ENCODE results near the gene SLC5A6. TPM values are rescaled to one million over a fixed set of nuclear protein-coding genes. Genes with fewer than 3 reads are reported as not detected.

SLC5A6 gene
- total RNA-seq, 1 experiment from 2014 or later: 111 TPM

GRCh38 chr2:27184115-27184514 is 28.0 kb downstream of the SLC5A6 start:
- ChIA-PET CTCF (interaction anchor here (4.1 kb wide), 1 partner anchor 14 kb away, joined by 19 read pairs; no protein-coding TSS in a partner anchor), POLR2A (no interaction called here)
- ATAC-seq (no peak), DNase-seq (ENCODE audit: low spot score) (no peak)
- no peak overlapping the region for H3K4me3 Mint-ChIP-seq
- H3K27ac Mint-ChIP-seq: no peak overlapping the region
- no peaks in the 10 kb centered on the region for H3K4me1 Mint-ChIP-seq
- no peaks in the 10 kb centered on the region for H3K36me3 Mint-ChIP-seq
- H3K9me3 Mint-ChIP-seq: 0 out of 2 replicates have a peak, but pooled peaks cover 5% of the 10 kb centered on the region
- peaks cover 6% of the 10 kb centered on the region for H3K27me3 Mint-ChIP-seq (ENCODE audit: low read depth)
- no peak for TF ChIP-seq MAX (CRISPR knock-in tag; IDR thresholded peaks at IDR 0.05)
- TF ChIP-seq NR3C1 (CRISPR knock-in tag; conservative IDR thresholded peaks at IDR 0.05; ENCODE audit: low read depth): no peak
- TF ChIP-seq ZNF317 (CRISPR knock-in tag; IDR thresholded peaks at IDR 0.05; ENCODE audit: borderline replicate concordance, low read depth): no peak
- no peak for TF ChIP-seq PRRX2 (CRISPR knock-in tag; IDR thresholded peaks at IDR 0.05)
- no peak for TF ChIP-seq ZBTB21 (CRISPR knock-in tag; IDR thresholded peaks at IDR 0.05; ENCODE audit: borderline replicate concordance)
- TF ChIP-seq IRF1 (CRISPR knock-in tag; IDR thresholded peaks at IDR 0.05): no peak
- TF ChIP-seq FOXP4 (CRISPR knock-in tag; IDR thresholded peaks at IDR 0.05): no peak
- TF ChIP-seq NFYB (CRISPR knock-in tag; conservative IDR thresholded peaks at IDR 0.05; ENCODE audit: low read depth): no peak
- TF ChIP-seq, protein P1, sequence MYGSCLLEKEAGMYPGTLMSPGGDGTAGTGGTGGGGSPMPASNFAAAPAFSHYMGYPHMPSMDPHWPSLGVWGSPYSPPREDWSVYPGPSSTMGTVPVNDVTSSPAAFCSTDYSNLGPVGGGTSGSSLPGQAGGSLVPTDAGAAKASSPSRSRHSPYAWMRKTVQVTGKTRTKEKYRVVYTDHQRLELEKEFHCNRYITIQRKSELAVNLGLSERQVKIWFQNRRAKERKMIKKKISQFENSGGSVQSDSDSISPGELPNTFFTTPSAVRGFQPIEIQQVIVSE (CRISPR knock-in tag; IDR thresholded peaks at IDR 0.05; ENCODE audit: borderline replicate concordance): no peak
- no peak for TF ChIP-seq AFF4 (CRISPR knock-in tag; IDR thresholded peaks at IDR 0.05; ENCODE audit: borderline replicate concordance)
- TF ChIP-seq FOXJ3 (CRISPR knock-in tag; IDR thresholded peaks at IDR 0.05; ENCODE audit: borderline replicate concordance): no peak
- TF ChIP-seq CREM (CRISPR knock-in tag; IDR thresholded peaks at IDR 0.05): no peak
- no peak for TF ChIP-seq NR2C2 (CRISPR knock-in tag; IDR thresholded peaks at IDR 0.05)
- no peak for TF ChIP-seq ATF1 (CRISPR knock-in tag; IDR thresholded peaks at IDR 0.05)
- TF ChIP-seq, protein P2, sequence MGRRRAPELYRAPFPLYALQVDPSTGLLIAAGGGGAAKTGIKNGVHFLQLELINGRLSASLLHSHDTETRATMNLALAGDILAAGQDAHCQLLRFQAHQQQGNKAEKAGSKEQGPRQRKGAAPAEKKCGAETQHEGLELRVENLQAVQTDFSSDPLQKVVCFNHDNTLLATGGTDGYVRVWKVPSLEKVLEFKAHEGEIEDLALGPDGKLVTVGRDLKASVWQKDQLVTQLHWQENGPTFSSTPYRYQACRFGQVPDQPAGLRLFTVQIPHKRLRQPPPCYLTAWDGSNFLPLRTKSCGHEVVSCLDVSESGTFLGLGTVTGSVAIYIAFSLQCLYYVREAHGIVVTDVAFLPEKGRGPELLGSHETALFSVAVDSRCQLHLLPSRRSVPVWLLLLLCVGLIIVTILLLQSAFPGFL (CRISPR knock-in tag; IDR thresholded peaks at IDR 0.05; ENCODE audit: borderline replicate concordance): no peak
- no peak for TF ChIP-seq USF1 (CRISPR knock-in tag; IDR thresholded peaks at IDR 0.05)

All from WTC11 (cell line).